ENCODE results near the gene PNLIPRP2.

Gene PNLIPRP2

GRCh38 chr10:116686632-116687031, 65.9 kb downstream of the PNLIPRP2 start:
- DNase-seq: no peak

- DNase-seq: no peak
Observed at GRCh38 chr10:116687633-116688032, 66.9 kb downstream of the PNLIPRP2 start.

- DNase-seq: no peak
Observed at GRCh38 chr10:116688241-116688711, 67.5 kb downstream of the PNLIPRP2 start.

DNA sequence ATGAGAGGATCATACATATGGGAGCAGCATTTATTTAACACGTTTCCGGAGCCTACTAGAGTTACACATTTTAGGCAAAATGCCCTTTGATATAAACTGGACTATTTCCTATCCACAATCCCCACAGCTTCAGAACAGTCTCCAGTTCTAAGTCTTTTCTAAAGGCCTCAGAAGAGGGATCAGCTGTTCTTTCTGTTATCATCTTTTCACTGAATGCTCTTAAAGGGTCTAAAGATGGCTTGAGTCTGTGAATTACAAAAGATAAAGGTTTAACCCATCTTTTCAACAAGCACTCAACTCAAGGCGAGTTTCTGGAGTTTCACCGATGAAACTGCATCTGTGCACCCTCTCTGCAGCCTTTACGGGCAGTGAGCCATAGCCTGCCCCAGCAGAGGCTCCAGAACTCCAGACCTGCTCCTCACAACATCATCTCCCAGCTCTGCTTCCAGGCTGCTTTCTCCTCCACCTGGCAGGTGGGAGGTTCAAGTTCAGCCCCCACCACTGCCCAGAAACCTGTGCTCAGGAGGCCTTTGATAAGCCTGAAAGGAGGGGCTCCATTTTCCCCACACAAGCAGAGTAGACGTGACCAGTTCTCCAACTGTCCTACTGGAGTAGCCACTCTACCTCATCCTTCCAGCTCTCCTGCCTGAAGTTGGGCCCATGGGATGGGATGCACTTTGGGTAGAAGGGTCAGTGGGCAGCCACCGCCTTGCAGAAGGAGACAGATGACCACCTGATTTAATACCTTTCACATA, 68.2 kb downstream of the PNLIPRP2 start:
- no peak for DNase-seq

DNA sequence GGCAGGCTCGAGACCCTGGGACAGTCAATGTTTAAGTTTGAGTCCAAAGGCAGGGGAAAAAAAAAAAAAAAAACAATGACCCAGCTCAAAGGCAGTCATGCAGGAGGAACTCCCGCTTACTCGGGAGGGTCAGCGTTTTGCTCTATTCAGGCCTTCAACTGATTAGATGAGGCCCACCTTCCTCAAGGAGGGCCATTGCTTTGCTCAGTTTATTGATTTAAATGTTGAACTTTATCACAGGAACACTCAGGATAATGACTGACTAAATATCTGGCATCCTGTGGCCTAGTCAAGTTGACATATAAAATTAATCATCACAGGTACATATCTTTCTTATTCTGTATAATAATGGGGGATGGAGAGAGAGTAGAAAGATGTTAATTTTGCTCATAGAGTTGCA, 69.0 kb downstream of the PNLIPRP2 start:
- DNase-seq: no peak

DNA sequence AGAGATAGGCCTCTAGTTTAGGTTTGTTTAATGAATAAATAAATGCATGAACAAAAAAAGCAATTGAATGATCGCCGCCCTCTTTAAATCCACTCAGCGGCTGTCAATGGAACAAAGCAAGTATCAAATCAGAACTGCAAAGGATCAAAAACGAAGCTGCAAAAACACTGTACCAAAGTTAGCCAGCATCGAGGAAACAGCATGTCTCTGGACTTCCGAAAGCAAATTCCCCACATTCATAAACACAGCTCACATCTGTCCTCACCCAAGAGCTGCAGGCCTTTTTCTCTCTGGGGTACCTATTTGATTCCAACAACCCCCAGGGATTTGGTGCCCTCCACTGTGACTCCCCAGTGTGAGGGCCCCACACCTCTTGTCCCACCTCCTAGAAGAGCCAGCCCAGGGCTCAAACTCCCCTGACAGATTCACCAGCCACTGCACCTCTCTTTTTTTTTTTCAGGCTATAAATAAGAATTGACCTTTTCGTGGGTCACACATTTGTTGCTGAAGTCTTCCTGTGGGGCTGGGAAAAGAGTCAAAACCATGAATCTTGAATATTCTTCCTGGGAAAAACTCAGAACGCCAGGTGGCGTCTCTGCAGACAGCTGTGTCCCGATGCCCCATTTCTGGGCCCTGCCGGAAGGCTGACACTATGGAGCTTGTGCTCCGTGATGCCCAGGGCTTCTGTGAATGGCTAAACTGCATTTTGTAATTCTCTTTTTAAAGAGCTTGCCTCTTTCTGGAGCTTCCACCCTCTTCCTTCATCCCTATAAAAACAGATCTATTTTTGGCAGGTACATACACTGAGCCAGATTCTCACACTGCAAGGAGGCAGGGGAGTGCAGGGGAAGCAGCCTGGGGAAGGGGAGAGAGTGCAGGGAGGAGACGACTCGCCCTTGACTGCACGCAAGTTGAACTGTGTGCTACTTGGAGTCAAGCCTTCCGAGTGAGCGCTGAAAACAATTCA, 69.9 kb downstream of the PNLIPRP2 start:
- no peak for DNase-seq

DNA sequence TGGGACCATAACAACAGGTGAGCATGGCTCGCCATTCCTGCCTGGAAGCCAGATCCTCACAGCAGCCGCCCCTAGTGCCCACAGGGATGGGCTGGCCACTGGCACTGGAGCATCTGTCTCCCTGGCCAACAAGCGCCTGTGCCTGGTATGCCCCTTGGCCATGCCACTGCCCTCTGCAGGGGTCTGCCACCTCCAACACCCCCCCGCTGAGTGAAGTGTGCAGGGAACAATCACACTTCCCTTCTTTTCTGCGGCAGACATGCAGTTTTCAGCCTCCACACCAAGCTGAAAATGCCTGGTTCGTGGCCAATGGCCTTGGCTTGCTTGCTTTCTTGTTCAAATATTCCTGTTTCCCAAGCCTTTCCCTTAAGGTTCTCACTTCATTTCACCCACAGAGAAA, 70.9 kb downstream of the PNLIPRP2 start:
- DNase-seq: no peak

GRCh38 chr10:116692225-116692624, 71.5 kb downstream of the PNLIPRP2 start:
- no peak for DNase-seq

- no peak for DNase-seq
Observed at GRCh38 chr10:116694243-116694926, 73.6 kb downstream of the PNLIPRP2 start.

All from DMS153 (cell line).